GM04503 (cell line): ENCODE results near the gene FBXO17.
A peak's percentile ranks its signal among the peaks of the same experiment; 100 is the strongest.
"Not testable (repeated sequence)": the region's sequence is repeated elsewhere in the genome, so short reads cannot be mapped to it uniquely, and the experiment has no call there.

Experiments
- DNase-seq: peaks from one replicate; pipeline ENCODE4 v3.0.0-alpha.2; 2012; ENCODE audit warnings: low read depth

Gene FBXO17

DNA sequence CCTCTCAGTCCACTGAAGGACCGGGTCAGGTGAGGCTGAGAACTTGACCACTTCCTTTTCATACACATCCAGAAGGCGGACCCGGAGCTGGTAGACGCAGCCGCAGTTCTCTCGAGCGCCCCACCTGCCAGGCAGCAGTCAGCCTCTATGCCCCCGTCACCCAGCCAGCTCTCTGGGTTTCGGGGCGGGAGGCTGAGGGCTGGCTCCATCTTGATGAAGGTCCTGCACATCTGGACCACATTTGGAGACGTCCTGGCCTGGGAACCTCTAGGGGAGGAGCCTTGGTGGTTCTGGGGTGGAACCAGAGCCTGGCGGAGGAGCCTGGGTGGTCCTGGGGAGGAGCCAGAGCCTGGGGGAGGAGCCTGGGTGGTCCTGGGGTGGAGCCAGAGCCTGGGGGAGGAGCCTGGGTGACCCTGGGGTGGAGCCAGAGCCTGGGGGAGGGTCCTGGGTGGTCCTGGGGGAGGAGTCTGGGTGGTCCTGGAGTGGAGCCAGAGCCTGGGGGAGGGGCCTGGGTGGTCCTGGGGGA is 30.5 kb downstream of the FBXO17 start:
- no peak for DNase-seq

DNA sequence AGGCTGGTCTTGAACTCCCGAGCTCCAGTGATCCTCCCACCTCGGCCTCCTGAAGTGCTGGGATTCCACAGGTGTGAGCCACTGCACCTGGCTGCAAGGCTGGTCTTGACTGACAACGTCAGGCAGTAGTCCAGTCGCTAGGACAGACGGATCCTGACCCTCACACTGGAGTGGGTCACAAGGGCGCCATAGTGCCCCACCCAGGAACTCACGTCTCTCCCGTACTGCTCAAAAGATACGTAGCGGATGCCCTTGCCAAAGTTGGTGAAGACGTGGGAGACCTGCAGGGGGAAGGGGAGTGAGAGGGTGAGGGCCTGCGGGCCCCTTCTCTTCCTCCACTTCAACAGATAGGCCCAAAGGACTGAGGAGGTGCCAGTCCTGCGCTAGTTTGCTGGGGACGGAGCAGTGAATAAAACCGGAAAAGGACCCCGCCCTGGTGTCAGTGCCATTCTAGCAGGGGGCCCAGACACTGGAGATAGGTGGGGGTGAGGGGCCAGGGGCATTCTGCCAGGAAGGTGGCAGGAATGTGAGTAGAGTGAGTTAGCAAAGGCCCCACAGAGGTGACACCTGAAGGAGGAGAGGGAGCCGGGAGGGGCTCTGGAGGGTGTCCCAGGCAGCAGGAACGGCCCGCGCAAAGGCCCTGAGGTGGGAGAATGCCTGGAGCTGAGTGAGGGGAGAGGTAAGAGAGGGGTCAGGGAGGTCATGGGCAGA is 32.9 kb downstream of the FBXO17 start:
- DNase-seq: no peak

DNA sequence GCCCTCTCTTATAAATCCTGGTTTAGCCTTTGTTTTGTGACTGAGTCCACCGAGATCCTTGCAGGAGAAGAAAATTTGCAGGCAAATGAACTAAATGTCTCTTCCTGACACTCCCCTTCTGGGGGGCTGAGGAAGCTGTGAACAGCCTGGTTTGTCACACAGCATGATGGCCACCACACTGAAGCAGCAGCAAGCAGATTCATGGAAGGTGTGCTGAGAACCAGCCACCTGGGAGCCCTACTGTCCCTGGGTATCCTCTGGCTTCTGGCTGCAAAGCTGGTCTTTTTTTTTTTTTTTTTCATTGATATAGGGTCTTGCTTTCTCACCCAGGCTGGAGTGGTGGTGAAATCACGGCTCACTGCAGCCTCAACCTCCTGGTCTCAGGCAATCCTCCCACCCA is 33.6 kb downstream of the FBXO17 start:
- DNase-seq: no peak

DNA sequence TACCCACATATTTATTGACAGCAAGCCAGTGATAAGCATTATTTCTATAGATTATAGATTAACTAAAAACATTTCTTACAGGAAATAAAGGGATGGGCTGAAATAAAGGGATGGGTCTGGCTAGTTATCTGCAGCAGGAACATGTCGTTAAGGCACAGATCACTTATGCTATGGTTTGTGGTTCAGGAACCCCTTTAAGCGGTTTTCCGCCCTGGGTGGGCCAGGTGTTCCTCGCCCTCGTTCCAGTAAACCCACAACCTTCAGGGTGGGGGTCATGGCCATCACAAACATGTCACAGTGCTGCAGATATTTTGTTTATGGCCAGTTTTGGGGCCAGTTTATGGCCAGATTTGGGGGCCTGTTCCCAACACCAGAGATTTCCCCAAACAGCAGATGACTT is 34.1 kb downstream of the FBXO17 start:
- DNase-seq: not testable (repeated sequence)

DNA sequence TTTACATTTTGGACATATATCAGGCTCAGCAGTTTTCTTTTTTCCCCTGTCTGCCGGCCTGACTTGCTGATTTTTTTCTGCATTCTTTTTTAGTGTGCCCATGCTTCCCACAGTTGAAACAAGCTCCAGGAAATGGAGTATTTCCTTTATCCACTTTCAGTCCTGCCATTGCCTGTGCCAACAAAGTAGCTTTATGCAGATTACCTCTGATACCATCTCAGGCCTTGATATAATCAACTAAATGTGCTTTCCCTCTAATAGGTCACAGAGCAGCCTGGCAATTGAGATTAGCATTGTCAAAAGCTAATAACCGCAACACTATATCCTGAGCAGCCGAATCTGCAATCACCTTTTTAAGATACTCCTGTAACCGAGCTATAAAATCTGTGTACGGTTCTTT is 35.6 kb downstream of the FBXO17 start:
- DNase-seq: no peak

DNA sequence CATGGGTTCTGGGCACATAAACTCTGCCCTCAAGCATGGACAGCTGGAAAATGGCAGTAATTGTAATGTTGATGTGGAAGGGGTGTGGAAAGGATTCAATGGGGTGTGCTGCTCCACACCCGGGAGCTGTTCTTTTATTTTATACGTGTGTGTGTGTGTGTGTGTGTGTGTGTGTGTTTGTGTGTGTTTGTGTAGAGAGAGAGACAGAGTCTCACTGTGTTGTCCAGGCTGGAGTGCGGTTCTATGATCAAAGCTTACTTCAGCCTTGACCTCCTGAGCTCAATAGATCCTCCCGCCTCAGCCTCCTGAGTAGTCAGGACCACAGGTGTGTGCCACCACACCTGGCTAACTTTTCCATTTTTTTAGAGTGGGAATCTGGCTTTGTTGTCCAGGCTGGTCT is 42.0 kb downstream of the FBXO17 start:
- no peak for DNase-seq

DNA sequence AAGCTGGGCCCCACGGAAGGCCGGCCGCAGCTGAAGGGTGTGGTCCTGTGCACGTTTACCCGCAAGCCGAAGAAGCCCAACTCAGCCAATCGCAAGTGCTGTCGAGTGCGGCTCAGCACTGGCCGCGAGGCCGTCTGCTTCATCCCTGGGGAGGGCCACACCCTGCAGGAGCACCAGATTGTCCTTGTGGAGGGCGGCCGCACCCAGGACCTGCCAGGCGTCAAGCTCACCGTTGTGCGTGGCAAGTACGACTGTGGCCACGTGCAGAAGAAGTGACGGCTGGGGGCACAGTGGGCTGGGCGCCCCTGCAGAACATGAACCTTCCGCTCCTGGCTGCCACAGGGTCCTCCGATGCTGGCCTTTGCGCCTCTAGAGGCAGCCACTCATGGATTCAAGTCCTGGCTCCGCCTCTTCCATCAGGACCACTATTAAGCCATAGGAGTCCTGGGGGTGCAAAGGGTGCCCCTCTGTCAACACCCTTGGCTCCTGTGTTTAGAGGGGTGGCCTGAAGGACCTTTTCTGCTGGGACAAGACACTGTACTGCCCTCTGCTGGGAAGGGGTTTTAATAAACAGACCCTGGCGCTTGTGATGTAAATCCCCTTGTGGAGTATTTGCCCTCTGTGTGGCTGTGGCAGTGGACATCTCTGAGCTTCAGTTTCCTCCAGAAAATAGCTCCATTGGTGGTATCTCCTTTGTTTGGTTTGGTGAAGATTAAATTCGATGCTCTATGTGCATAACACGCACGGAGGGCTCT is 42.9 kb downstream of the FBXO17 start:
- no peak for DNase-seq

DNA sequence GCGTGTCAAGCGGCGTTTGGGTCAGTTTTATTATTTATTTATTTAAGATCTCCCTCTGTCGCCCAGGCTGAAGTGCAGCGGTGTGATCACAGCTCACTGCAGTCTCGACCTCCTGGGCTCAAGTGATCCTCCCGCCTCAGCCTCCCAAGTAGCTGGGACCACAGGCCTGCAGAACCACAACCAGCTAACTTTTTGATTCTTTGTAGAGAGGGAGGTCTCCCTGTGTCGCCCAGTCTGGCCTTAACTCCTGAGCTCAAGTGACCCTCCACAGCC is 44.1 kb downstream of the FBXO17 start:
- DNase-seq: no peak

DNA sequence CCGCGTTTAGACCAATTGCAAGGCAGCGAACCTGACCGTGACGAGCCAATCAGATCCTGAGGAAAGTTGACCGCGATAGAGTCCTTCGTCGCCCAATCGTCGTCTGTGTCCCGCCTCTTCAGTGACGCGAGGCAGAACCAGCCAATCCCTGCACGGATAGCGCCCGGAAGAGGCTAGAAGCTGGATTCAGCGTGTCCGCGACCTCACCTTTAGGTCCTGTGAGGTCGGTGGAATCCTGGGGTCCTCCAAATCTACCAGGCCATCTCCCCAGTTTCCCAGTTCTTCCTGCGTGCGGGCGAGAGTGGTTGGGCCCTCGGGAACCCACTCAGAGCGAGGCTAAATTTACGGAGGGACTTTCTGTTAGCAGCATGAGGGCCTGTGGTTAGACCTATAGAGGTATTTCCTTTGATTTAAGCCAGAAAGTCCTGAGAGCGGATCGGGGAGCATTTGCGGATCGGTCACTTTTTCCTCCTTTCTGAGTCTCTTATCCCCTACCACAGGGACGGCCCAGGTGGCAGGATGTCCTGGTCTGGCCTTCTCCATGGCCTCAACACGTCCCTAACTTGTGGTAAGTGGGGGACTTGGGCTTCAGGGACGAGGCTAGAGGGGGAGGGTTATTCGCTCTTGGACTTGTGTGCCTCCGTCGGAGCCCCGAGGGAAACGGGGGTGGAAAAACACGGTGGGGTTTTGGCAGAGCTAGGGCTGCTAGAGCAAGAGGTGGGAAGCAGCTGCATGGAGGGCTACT is 44.6 kb downstream of the FBXO17 start, which contains the start of gene MRPS12:
Gene MRPS12 (plus strand): TSS at position 169 of the 745 bp plus-strand sequence. CDS start 351 bp downstream, at position 520.
- DNase-seq: peak; percentile 89

DNA sequence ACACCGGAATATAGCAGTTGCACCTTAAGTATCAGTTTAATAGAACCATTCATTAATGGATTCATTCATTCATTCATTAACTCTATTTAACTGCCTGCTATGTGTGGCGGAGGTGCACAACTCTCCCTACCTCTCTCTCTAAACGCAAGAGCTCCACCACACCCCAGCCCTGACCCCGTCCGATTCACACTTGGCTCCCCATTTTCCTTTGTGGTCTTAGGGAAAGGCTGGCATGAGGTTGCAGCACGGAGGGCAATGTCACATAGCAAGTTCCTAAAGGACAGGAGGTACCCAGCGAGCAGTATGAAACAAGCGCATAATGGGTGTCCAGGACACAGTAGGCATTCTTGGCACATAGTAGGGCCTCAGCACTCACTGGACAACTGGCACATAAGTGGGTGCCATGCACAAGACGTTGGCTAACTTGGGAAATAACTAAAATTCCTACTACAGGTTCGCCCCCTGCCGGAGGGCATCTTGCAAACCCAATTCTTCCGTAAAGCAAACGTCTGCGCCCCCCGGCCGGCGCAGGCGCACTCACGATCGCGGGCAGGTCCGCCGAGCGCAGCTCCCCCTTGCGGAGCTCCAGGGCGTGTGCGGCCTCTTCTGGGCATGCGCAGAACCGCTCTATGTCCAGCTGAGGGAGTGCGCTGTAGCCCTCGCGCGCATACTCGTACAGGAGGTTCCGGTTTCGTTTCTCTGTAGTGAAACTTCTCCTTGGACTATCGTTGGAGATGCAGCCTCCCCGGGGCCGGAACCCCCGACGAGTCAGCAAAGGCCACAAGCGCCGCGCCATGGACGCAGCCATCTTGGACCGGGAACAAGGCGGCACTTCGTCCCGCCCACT is 45.4 kb downstream of the FBXO17 start, which contains the start of gene SARS2:
Gene SARS2 (minus strand): TSS at position 835 of the 847 bp plus-strand sequence. CDS start 27 bp downstream, at position 808.
- DNase-seq: peak; percentile 39

DNA sequence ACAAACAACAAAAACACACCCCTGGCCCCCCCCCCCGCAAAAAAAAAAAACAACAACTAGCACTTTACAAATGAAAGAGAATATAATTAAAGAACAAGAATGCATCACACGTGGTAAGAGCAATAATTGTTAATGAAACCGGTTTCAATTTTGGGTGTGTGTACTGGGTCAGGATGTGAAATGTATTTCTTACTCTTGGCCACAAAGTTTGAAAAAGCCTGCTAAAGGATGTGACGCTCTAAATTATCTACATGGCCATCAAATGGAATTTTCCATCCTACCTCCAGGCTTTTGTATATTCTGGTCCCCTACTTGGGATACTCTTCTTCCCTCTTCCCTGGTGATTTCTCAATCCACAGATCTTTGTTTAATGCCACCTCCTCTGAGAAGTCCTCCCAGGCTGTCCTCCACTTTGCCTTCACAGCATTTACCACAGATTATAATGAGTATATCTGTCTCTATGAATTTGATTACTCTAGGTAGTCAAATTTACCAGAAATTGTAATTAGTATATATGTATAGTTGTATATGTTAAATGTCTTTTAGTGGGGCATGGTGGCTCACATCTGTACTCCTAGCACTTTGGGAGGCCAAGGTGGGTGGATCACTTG is 47.0 kb downstream of the FBXO17 start:
- no peak for DNase-seq

DNA sequence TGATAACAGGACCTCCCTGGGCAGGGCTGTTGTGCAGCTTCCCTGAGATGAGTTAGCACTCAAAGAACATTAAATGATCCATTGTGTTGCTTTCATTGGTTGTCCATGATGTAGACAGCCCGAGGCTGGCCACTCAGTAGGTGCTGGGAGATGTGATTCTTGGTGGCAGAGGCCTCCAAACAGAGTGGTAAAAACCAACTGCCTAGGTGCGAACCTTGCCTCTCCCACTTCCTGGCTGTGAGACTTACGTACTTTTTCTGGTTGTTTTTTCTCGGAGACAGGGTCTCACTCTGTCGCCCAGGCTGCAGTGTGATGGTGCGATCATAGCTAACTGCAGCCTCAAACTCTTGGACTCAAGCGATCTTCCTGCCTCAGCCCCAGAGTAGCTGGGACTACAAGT is 51.2 kb downstream of the FBXO17 start:
- DNase-seq: no peak

DNA sequence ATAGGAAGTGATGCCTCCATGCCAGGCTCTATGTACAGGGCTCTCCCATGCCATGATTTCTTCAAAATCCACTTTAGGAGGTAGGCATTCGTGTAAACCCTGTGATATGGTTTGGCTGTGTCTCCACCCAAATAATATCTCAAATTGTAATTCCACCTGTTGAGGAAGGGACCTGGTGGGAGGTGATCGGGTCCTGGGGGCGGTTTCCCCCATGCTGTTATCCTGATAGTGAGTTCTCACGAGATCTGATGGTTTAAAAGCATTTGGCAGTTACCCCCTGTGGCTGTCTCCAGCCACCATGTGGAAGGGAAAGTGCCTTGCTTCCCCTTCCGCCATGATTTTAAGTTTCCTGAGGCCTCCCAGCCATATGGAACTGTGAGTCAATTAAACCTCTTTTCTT is 53.1 kb downstream of the FBXO17 start:
- DNase-seq: no peak

DNA sequence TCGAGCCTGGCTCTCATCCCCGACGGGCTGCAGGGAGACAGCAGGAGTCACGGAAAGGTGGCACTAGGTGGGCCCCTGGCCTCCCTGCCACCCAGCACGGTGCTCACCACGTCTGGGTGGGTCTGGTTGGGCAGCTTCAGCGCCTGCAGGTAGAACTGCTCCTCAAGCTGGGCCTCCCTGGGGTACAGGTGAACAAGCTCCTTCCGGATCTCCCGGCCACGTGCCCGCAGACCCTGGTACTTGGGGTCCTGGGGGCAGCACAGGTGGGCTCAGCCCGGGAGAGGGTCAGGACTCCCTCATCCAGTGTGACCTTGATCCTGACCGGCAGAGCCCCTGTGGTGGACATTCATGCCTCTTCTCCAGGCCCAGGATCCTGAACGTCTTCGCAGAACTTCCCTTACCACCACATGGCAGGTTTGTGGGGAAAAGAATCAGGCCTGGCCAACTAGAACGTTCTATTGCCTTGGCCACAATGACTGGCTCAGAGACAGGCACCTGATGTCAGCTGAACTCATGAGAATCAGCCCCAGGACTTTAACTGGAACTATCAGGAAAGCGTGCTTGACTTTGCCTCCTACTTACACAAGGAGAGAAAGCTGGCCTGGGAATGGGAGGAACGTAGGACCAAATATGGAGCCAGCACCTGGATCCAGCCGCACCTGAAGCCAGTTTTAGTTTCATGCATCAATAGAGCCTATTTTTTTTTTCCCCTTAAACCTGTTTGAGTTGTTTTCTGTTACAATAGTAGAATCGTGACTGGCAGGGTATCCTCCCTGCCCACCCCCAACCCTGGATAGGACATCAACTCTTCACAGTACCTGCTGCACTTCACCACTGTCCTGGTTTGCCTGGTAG is 53.9 kb downstream of the FBXO17 start:
- DNase-seq: no peak

DNA sequence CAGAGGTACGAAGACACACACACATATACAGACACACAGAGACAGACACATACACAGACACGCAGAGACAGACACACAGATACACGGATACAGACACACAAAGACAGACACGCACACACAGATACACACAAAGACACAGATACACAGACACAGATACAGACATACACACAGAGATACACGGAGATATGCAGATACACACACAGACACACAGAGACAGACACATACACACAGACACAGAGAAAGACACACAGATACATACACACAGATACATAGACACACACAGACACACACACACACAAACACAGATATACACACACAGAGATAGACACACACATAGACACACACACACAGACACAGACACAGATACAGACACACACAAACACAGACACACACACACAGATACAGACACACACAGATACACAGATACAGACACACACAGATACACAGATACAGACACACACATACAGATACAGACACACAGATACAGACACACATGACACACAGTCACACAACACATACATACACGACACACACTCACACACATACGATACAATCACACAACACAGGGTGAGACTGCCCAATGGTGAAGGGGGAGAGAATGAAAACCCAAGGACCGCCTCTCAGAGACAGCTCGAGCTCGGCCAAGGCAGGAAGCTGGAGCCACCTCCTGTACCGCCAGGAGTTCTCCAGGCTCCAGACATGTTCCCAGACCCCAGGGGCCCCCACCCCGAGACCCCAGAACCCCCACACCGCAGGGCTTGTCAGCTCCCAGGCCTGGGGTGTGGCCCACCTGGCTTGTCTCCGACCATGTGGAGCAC is 54.7 kb downstream of the FBXO17 start:
- DNase-seq: no peak

DNA sequence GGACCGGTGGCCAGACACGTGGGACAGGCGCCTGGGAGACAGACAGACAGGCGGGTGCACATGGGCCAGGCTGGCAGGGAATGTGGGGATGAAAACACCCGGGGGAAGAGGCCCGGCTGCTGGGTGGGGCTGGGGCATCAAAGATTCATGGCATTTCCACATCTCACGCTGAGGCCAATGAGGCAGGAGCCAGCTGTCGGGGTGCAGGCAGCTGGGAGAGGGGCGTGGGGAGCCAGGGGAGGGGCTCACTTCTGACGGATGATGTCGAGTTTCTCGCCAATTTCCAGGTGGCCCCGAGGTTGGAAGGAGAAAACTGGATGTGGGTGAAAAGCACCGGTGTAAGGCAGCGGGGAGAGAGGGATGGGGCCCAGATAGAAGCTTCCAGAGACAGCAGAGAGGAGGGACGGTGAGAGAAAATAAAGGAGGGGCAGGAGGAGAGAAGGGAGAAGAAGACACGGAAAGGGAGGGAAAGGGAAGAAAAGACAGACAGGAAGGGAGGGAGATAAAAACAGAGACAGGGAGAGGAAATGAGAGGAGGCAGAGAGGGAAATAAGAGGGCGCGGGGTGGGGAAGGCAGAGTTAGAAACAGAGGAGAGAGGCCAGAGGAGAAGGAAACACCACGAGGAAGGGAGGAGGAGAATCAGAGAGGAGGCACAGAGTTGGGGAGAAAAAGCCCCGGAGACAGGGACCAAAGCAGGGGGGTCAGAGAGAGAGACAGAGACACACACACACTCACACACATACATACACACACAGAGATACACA is 55.5 kb downstream of the FBXO17 start:
- no peak for DNase-seq

DNA sequence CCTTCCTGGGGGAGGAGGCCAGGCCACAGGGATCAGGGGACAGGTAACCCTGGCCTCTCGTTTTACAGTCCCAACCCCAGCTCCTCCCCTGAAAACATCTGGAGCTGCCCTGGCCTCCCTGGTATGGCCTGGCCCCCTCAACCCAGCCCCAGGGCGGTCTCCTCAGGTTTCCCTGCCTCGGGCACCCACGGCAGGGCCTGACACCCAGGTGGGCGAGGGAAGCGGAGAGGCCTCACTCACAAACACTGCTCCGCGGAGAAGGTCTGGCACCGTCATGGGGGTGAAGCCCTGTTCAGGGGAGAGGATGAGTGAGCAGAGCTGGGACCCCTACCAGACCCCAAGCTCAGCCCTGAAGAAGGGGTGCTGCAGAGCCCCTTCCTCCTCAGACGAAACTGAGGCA is 57.0 kb downstream of the FBXO17 start:
- DNase-seq: no peak

DNA sequence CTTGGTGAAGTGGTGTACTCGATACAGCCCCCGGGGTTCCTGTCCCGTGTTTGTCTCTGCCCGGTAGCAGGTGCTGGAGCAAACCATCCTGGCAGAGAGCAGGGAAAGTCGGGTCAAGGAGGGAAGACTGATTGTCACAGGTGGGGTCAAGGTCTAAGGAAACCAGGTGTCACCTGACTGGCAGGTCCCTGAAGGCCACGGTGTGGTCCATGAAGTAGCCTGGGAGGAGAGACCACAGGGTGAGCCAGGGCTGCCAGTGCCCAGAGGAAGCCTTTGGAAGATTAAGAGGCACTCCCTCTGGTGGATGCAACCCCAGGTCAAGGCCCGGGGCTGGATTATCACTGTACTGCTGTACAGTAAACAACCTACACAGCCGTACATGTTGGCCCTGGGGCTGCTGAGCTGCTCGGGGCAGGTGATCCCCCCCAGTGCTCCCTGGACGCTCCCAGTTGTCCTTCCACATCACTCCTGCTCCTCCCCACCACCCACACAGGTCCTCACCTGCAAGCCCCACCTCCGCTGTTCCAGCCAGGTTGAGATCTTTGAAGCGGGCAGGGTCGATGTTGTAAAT is 57.5 kb downstream of the FBXO17 start:
- DNase-seq: no peak
